Measurements from ENCODE around the gene SIK1.
"Not testable (repeated sequence)": the region's sequence is repeated elsewhere in the genome, so short reads cannot be mapped to it uniquely, and the experiment has no call there.

DNA sequence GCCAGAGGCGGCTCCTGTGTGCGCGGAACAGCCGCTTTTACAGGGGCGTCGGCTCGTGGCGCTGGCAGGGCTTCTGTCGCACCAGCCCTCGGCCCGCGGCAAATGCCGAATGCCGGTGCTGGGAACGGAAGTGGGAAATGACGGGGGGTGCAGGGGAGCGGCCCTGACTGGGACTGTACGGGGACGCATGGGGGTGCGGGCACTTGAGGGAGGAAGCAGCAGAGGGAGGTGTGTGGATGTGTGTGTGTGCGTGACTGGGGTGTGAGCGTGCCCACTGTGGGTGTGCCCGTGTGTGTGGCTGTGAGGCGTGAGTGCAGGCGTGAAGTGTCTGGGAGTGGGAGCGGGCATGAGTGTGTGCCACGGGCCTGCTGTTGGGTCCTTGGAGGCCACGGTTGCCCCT lies 17.6 kb upstream of the SIK1 start:
- not testable (repeated sequence) for TF ChIP-seq POLR2A (IDR thresholded peaks at IDR 0.05; ENCODE audit: low read depth, low read length); POLR2AphosphoS5 (IDR thresholded peaks at IDR 0.05; ENCODE audit: low read depth, low read length); TAF1 (IDR thresholded peaks at IDR 0.05; ENCODE audit: borderline replicate concordance, low read depth, low read length)
